Spinal cord (tissue), 10 donors: ENCODE data around the gene PLCL2. TPM values are rescaled to one million over a fixed set of nuclear protein-coding genes. Genes with fewer than 3 reads are reported as not detected.
"Not testable (repeated sequence)": the region's sequence is repeated elsewhere in the genome, so short reads cannot be mapped to it uniquely, and the experiment has no call there.

ENCODE experiments used
- DNase-seq, 6 donors: peaks; one replicate each; pipeline versions ENCODE4 v3.0.0 to v3.0.0-alpha.2; 2013 to 2015; ENCODE audit warnings: low spot score in 6 of 6, low read depth in 4 of 6
- H3K27ac ChIP-seq: one replicate; pipeline ENCODE4 v1.5.1; 2013; ENCODE audit warnings: low read depth, low read length, control low read depth
- H3K27me3 ChIP-seq: one replicate; pipeline ENCODE4 v1.6.1; 2013; ENCODE audit warnings: low read length; ENCODE audit not compliant: control insufficient read depth, insufficient read depth
- H3K36me3 ChIP-seq: one replicate; pipeline ENCODE4 v1.6.1; 2013; ENCODE audit warnings: low read length; ENCODE audit not compliant: control insufficient read depth, insufficient read depth
- H3K4me1 ChIP-seq: one replicate; pipeline ENCODE4 v1.6.1; 2013; ENCODE audit warnings: low read length; ENCODE audit not compliant: control insufficient read depth, insufficient read depth
- H3K4me3 ChIP-seq: one replicate; pipeline ENCODE4 v1.5.1; 2013; ENCODE audit warnings: low read depth, low read length, control low read depth
- H3K9me3 ChIP-seq: one replicate; pipeline ENCODE4 v1.6.1; 2013; ENCODE audit warnings: low read length; ENCODE audit not compliant: control insufficient read depth, insufficient read depth
- WGBS: methylation state at CpG from one replicate; pipeline ENCODE4 v1.1.5; 2013; ENCODE audit warnings: missing lambda C conversion rate; ENCODE audit not compliant: insufficient coverage; 5-methylcytosine and 5-hydroxymethylcytosine counted together
- polyA plus RNA-seq, 2 donors: library from polyadenylated mRNA; unstranded; fragments of 120-200 nt; gene quantifications; one replicate each; pipeline ENCODE4 v1.2.1, GENCODE V29; 2013; ENCODE audit not compliant: insufficient read length in 2 of 2
- total RNA-seq, 2 donors: library from RNA; depleted of rRNA in 1 of 2; stranded (reverse); fragments of 120-200 nt in 1 of 2; fragments of >200 nt in 1 of 2; gene quantifications; one replicate each; pipeline versions ENCODE4 v1.2.3 to v1.2.4, GENCODE V29; 2013 to 2014
- donor health status: healthy.

Gene PLCL2
- total and polyA plus RNA-seq, 4 donors: 17.1 to 57.5 (median 23.9) TPM

- no peak overlapping the region for H3K27ac ChIP-seq
- H3K4me3 ChIP-seq: no peak overlapping the region
- H3K4me1 ChIP-seq: no peaks in the 10 kb centered on the region
- no peaks in the 10 kb centered on the region for H3K9me3 ChIP-seq
- DNase-seq: no peak
- no peaks in the 10 kb centered on the region for H3K27me3 ChIP-seq
- no peaks in the 10 kb centered on the region for H3K36me3 ChIP-seq
Measured at GRCh38 chr3:16943857-16944256, 59.1 kb downstream of the PLCL2 start.

GRCh38 chr3:16944356-16944755, 59.6 kb downstream of the PLCL2 start:
- no peak overlapping the region for H3K27ac ChIP-seq
- H3K4me3 ChIP-seq: no peak overlapping the region
- H3K4me1 ChIP-seq: no peaks in the 10 kb centered on the region
- WGBS: 88% methylated on average over 1 of the region's 1 CpG
- no peak for DNase-seq
- H3K27me3 ChIP-seq: no peaks in the 10 kb centered on the region
- H3K9me3 ChIP-seq: no peaks in the 10 kb centered on the region
- no peaks in the 10 kb centered on the region for H3K36me3 ChIP-seq

- Histone ChIP-seq H3K36me3 (no peaks in the 10 kb centered on the region), H3K27ac (no peak overlapping the region), H3K4me1 (no peaks in the 10 kb centered on the region), H3K9me3 (no peaks in the 10 kb centered on the region), H3K4me3 (no peak overlapping the region), H3K27me3 (no peaks in the 10 kb centered on the region)
- DNase-seq: no peak
Measured at GRCh38 chr3:16945330-16945729, 60.6 kb downstream of the PLCL2 start.

- no peak for DNase-seq
- Histone ChIP-seq H3K27me3 (no peaks in the 10 kb centered on the region), H3K4me1 (no peaks in the 10 kb centered on the region), H3K36me3 (no peaks in the 10 kb centered on the region), H3K27ac (no peak overlapping the region), H3K4me3 (no peak overlapping the region), H3K9me3 (no peaks in the 10 kb centered on the region)
- no CpG with 5 or more reads among the region's 2 CpGs for WGBS
Measured at GRCh38 chr3:16950282-16950681, 65.5 kb downstream of the PLCL2 start.

GRCh38 chr3:16950845-16951244, 66.1 kb downstream of the PLCL2 start:
- Histone ChIP-seq H3K36me3 (no peaks in the 10 kb centered on the region), H3K9me3 (no peaks in the 10 kb centered on the region), H3K4me1 (no peaks in the 10 kb centered on the region), H3K4me3 (no peak overlapping the region), H3K27ac (no peak overlapping the region), H3K27me3 (no peaks in the 10 kb centered on the region)
- DNase-seq: no peak
- WGBS: no CpG with 5 or more reads among the region's 1 CpG

GRCh38 chr3:16957852-16958251, 73.1 kb downstream of the PLCL2 start:
- H3K4me1 ChIP-seq, H3K4me3 ChIP-seq, H3K9me3 ChIP-seq, H3K27me3 ChIP-seq, H3K27ac ChIP-seq, DNase-seq, H3K36me3 ChIP-seq: not testable (repeated sequence)
- no CpG with 5 or more reads among the region's 3 CpGs for WGBS

- H3K36me3 ChIP-seq: no peaks in the 10 kb centered on the region
- no peak overlapping the region for H3K4me3 ChIP-seq
- WGBS: 80% methylated on average over 2 of the region's 2 CpGs
- H3K4me1 ChIP-seq: no peaks in the 10 kb centered on the region
- H3K27ac ChIP-seq: no peak overlapping the region
- no peaks in the 10 kb centered on the region for H3K27me3 ChIP-seq
- no peaks in the 10 kb centered on the region for H3K9me3 ChIP-seq
- no peak for DNase-seq
Measured at GRCh38 chr3:16960125-16960524, 75.4 kb downstream of the PLCL2 start.

- Histone ChIP-seq H3K4me1 (no peaks in the 10 kb centered on the region), H3K27ac (no peak overlapping the region), H3K4me3 (no peak overlapping the region), H3K27me3 (no peaks in the 10 kb centered on the region), H3K9me3 (peaks cover under 1% of the 10 kb centered on the region), H3K36me3 (no peaks in the 10 kb centered on the region)
- 71% methylated on average over 3 of the region's 4 CpGs for WGBS
- no peak for DNase-seq
Measured at GRCh38 chr3:16961621-16962205, 77.0 kb downstream of the PLCL2 start.

- no peaks in the 10 kb centered on the region for H3K9me3 ChIP-seq
- 100% methylated on average over 2 of the region's 3 CpGs for WGBS
- H3K4me1 ChIP-seq: no peaks in the 10 kb centered on the region
- no peaks in the 10 kb centered on the region for H3K27me3 ChIP-seq
- no peak overlapping the region for H3K4me3 ChIP-seq
- H3K27ac ChIP-seq: no peak overlapping the region
- DNase-seq: no peak
- H3K36me3 ChIP-seq: no peaks in the 10 kb centered on the region
Measured at GRCh38 chr3:16975083-16975482, 90.3 kb downstream of the PLCL2 start.

GRCh38 chr3:16978234-16978920, 93.6 kb downstream of the PLCL2 start:
- H3K4me3 ChIP-seq: no peak overlapping the region
- no peak for DNase-seq
- H3K4me1 ChIP-seq: no peaks in the 10 kb centered on the region
- WGBS: no CpG with 5 or more reads among the region's 4 CpGs
- H3K9me3 ChIP-seq: no peaks in the 10 kb centered on the region
- H3K36me3 ChIP-seq: no peaks in the 10 kb centered on the region
- no peaks in the 10 kb centered on the region for H3K27me3 ChIP-seq
- no peak overlapping the region for H3K27ac ChIP-seq
